B cell (primary cell): Measurements from ENCODE around the gene USH2A. TPM values are rescaled to one million over a fixed set of nuclear protein-coding genes. Genes with fewer than 3 reads are reported as not detected.

Source experiments
- ATAC-seq: fragments of 200-7000 bp; cut with Tn5 transposase; one replicate; pipeline ENCODE4 v1.10.0; 2021; ENCODE audit warnings: low read depth, mild to moderate bottlenecking, moderate number of reproducible peaks, moderate library complexity
- CTCF ChIA-PET: fragments of 350-600 bp; sonication (Branson Sonifier 250); formaldehyde crosslinking; loops from one replicate; lab custom pipeline; 2021; ENCODE audit warnings: antibody characterized with exemption, inconsistent platforms; lab: Charles Lee
- POLR2A ChIA-PET: fragments of 350-600 bp; sonication (Branson Sonifier 250); formaldehyde crosslinking; loops from one replicate; lab custom pipeline; 2021; ENCODE audit warnings: antibody characterized with exemption; lab: Charles Lee
- DNase-seq: peaks from one replicate; pipeline ENCODE4 v3.0.0; 2013
- H2AFZ ChIP-seq: 2 replicates; pipeline ENCODE4 v1.6.1; 2012; ENCODE audit warnings: mild to moderate bottlenecking, low read depth, low read length; ENCODE audit not compliant: insufficient read depth, poor library complexity, severe bottlenecking
- H3K27ac ChIP-seq, 2 donors: 1 replicate in 1 of 2; 2 replicates in 1 of 2; pipeline ENCODE4 v1.5.1; 2012 to 2013; ENCODE audit warnings: low read length in 2 of 2, mild to moderate bottlenecking in 2 of 2, moderate library complexity in 1 of 2
- H3K27me3 ChIP-seq, 4 experiments: fragments of 200-600 bp in 1 of 4; sonication (generic) in 1 of 4; replicated peaks in 1 of 4; 1 replicate in 2 of 4; 2 replicates in 2 of 4; pipeline versions ENCODE4 v1.6.1 to v1.7.0; 2013 to 2016; ENCODE audit warnings: low read length in 3 of 4, mild to moderate bottlenecking in 2 of 4, mixed read lengths in 1 of 4, moderate library complexity in 1 of 4; ENCODE audit not compliant: insufficient read depth in 4 of 4, control insufficient read depth in 3 of 4; ENCODE audit errors: control extremely low read depth in 1 of 4
- H3K36me3 ChIP-seq, 2 experiments: replicated peaks in 1 of 2; 1 replicate in 1 of 2; 2 replicates in 1 of 2; pipeline versions ENCODE4 v1.6.1 to v1.7.1; 2013; ENCODE audit warnings: low read length in 1 of 2; ENCODE audit not compliant: insufficient read depth in 2 of 2, control insufficient read depth in 1 of 2; ENCODE audit errors: control extremely low read depth in 1 of 2, extremely low read depth in 1 of 2
- H3K4me1 ChIP-seq, 2 donors: fragments of 200-600 bp in 1 of 2; sonication (generic) in 1 of 2; 1 replicate in 1 of 2; 2 replicates in 1 of 2; pipeline versions ENCODE4 v1.5.1 to v1.6.1; 2013 to 2017; ENCODE audit warnings: low read length in 2 of 2; ENCODE audit not compliant: control insufficient read depth in 2 of 2, insufficient read depth in 2 of 2
- H3K4me2 ChIP-seq: replicated peaks from 2 replicates; pipeline ENCODE3; 2012; ENCODE audit warnings: mild to moderate bottlenecking, low read depth, low read length; ENCODE audit not compliant: poor library complexity, severe bottlenecking
- H3K4me3 ChIP-seq, 5 experiments: fragments of 200-600 bp in 1 of 5; sonication (generic) in 1 of 5; 1 replicate in 3 of 5; 2 replicates in 2 of 5; pipeline versions ENCODE4 v1.5.1 to v1.7.0; 2011 to 2016; ENCODE audit warnings: low read length in 4 of 5, mild to moderate bottlenecking in 4 of 5, low read depth in 2 of 5, control low read depth in 1 of 5, moderate library complexity in 1 of 5; ENCODE audit not compliant: insufficient read depth in 1 of 5; ENCODE audit errors: control extremely low read depth in 1 of 5, extremely low read depth in 1 of 5
- H3K79me2 ChIP-seq: fragments of 200-600 bp; sonication (generic); one replicate; pipeline ENCODE4 v1.6.0; 2016; ENCODE audit warnings: low read length; ENCODE audit not compliant: control insufficient read depth, insufficient read depth
- H3K9ac ChIP-seq: fragments of 200-600 bp; sonication (generic); 2 replicates; pipeline ENCODE4 v1.6.1; 2017; ENCODE audit warnings: mild to moderate bottlenecking, low read length, moderate library complexity
- H3K9me3 ChIP-seq, 3 donors: one replicate each; pipeline versions ENCODE4 v1.6.1 to v1.7.1; 2013; ENCODE audit warnings: low read length in 2 of 3; ENCODE audit not compliant: control insufficient read depth in 2 of 3, insufficient read depth in 1 of 3; ENCODE audit errors: control extremely low read depth in 1 of 3
- H4K20me1 ChIP-seq: 2 replicates; pipeline ENCODE4 v1.6.0; 2012; ENCODE audit warnings: mild to moderate bottlenecking, low read length; ENCODE audit not compliant: insufficient read depth, control insufficient read depth, poor library complexity, severe bottlenecking
- H3K27ac Mint-ChIP-seq: one replicate; pipeline ENCODE4 v1.8.0; 2021; ENCODE audit warnings: mixed read lengths
- H3K27me3 Mint-ChIP-seq: one replicate; pipeline ENCODE4 v1.8.0; 2021; ENCODE audit warnings: mixed read lengths
- H3K4me1 Mint-ChIP-seq: one replicate; pipeline ENCODE4 v1.8.0; 2021; ENCODE audit warnings: mixed read lengths
- H3K4me3 Mint-ChIP-seq: one replicate; pipeline ENCODE4 v1.8.0; 2021; ENCODE audit warnings: mixed read lengths
- H3K9me3 Mint-ChIP-seq: one replicate; pipeline ENCODE4 v1.8.0; 2022; ENCODE audit warnings: mixed read lengths; ENCODE audit not compliant: insufficient read depth
- EZH2 ChIP-seq: IDR thresholded peaks from 2 replicates; pipeline ENCODE4 v1.6.1; 2012; ENCODE audit warnings: borderline replicate concordance, low read depth, mild to moderate bottlenecking, moderate library complexity, low read length; ENCODE audit not compliant: insufficient read depth, poor library complexity, severe bottlenecking
- WGBS: methylation state at CpG from one replicate; pipeline ENCODE4 v1.1.5; 2013; ENCODE audit warnings: missing lambda C conversion rate; ENCODE audit not compliant: insufficient coverage; 5-methylcytosine and 5-hydroxymethylcytosine counted together
- intact Hi-C: fragments of 100-400 bp; cut with micrococcal nuclease; formaldehyde crosslinking; loops from one replicate; pipeline ENCODE4 v1.10.0; 2022
- polyA plus RNA-seq: library from polyadenylated mRNA; depleted of rRNA; stranded (reverse); fragments of >200 nt; gene quantifications from 2 replicates; pipeline ENCODE4 v1.2.3, GENCODE V29; 2012
- total RNA-seq, 2 donors: library from RNA; stranded (reverse); fragments of 120-200 nt in 1 of 2; gene quantifications; 1 replicate in 1 of 2; 2 replicates in 1 of 2; pipeline versions ENCODE4 v1.2.3 to v1.2.4, GENCODE V29; 2013 to 2022
- TF ChIP-seq, protein P1 (sequence below): fragments of 200-600 bp; IDR thresholded peaks from one replicate; pipeline ENCODE4 v1.8.0; 2022; ENCODE audit warnings: antibody characterized with exemption, mild to moderate bottlenecking

USH2A gene
- total and polyA plus RNA-seq, 2 donors (not counting 1 experiment from before 2014, with no cell fraction given): 0.01 TPM; not detected in 1

GRCh38 chr1:216459651-216460207, 36.5 kb upstream of the USH2A start:
- ChIA-PET CTCF (no interaction called here), POLR2A (no interaction called here)
- H3K27me3 ChIP-seq: no peaks in the 10 kb centered on the region
- H3K36me3 ChIP-seq: no peaks in the 10 kb centered on the region
- H3K4me3 Mint-ChIP-seq: no peak overlapping the region
- no peaks in the 10 kb centered on the region for H3K79me2 ChIP-seq
- H3K27ac ChIP-seq: no peak overlapping the region
- no peaks in the 10 kb centered on the region for H3K4me1 ChIP-seq
- H3K4me3 ChIP-seq: no peak overlapping the region
- intact Hi-C loops: no loop called here
- WGBS: 94% methylated on average over 2 of the region's 3 CpGs
- H3K9me3 ChIP-seq: no peaks in the 10 kb centered on the region
- TF ChIP-seq EZH2: no peak
- TF ChIP-seq, protein P1, sequence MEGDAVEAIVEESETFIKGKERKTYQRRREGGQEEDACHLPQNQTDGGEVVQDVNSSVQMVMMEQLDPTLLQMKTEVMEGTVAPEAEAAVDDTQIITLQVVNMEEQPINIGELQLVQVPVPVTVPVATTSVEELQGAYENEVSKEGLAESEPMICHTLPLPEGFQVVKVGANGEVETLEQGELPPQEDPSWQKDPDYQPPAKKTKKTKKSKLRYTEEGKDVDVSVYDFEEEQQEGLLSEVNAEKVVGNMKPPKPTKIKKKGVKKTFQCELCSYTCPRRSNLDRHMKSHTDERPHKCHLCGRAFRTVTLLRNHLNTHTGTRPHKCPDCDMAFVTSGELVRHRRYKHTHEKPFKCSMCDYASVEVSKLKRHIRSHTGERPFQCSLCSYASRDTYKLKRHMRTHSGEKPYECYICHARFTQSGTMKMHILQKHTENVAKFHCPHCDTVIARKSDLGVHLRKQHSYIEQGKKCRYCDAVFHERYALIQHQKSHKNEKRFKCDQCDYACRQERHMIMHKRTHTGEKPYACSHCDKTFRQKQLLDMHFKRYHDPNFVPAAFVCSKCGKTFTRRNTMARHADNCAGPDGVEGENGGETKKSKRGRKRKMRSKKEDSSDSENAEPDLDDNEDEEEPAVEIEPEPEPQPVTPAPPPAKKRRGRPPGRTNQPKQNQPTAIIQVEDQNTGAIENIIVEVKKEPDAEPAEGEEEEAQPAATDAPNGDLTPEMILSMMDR: no peak
- no peak overlapping the region for H3K9ac ChIP-seq
- no peak overlapping the region for H3K4me2 ChIP-seq
- no peaks in the 10 kb centered on the region for H3K4me1 Mint-ChIP-seq
- H4K20me1 ChIP-seq: no peaks in the 10 kb centered on the region
- ATAC-seq: no peak
- H2AFZ ChIP-seq: no peak overlapping the region
- no peaks in the 10 kb centered on the region for H3K9me3 Mint-ChIP-seq
- no peaks in the 10 kb centered on the region for H3K27me3 Mint-ChIP-seq
- H3K27ac Mint-ChIP-seq: no peak overlapping the region
- no peak for DNase-seq

DNA sequence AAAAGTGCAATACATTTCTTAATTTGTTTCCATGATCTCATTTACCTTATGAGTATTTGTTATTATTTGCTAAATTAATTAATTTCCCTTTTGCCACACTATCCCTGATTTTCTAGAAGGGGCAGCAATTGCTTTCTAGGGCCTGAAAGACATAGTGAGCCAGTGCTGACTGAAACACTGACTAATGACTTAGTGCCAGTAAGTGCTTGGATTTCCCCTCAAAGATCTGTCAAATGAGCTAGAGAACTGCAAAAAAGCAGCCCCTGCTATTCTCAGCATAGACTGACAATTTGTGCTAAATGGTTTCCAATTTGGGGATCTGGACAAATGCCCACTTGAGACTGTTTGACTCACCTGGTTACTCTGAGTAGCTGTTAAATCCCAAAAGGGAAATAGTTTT, 35.6 kb upstream of the USH2A start:
- H3K4me2 ChIP-seq: no peak overlapping the region
- H3K27ac ChIP-seq: no peak overlapping the region
- ChIA-PET POLR2A (no interaction called here), CTCF (no interaction called here)
- no peaks in the 10 kb centered on the region for H3K79me2 ChIP-seq
- intact Hi-C loops: no loop called here
- H3K9ac ChIP-seq: no peak overlapping the region
- no peak overlapping the region for H3K4me3 Mint-ChIP-seq
- no peak for ATAC-seq
- no peak overlapping the region for H2AFZ ChIP-seq
- TF ChIP-seq, protein P1: no peak
- no peak for TF ChIP-seq EZH2
- no peaks in the 10 kb centered on the region for H3K9me3 ChIP-seq
- no peaks in the 10 kb centered on the region for H3K9me3 Mint-ChIP-seq
- no peaks in the 10 kb centered on the region for H3K27me3 Mint-ChIP-seq
- H3K4me1 Mint-ChIP-seq: no peaks in the 10 kb centered on the region
- no peaks in the 10 kb centered on the region for H3K27me3 ChIP-seq
- no peak for DNase-seq
- H3K4me3 ChIP-seq: no peak overlapping the region
- no peaks in the 10 kb centered on the region for H3K36me3 ChIP-seq
- H3K4me1 ChIP-seq: no peaks in the 10 kb centered on the region
- no peak overlapping the region for H3K27ac Mint-ChIP-seq
- no peaks in the 10 kb centered on the region for H4K20me1 ChIP-seq
